Thymus (tissue), 11 donors: ENCODE results near the gene HAGHL. TPM values are rescaled to one million over a fixed set of nuclear protein-coding genes. Genes with fewer than 3 reads are reported as not detected.

Experiments
- DNase-seq, 9 donors: peaks; one replicate each; pipeline ENCODE4 v3.0.0-alpha.2; 2013; ENCODE audit warnings: low spot score in 9 of 9, low read depth in 6 of 9, missing footprints in 1 of 9
- H3K27ac ChIP-seq, 2 donors: one replicate each; pipeline ENCODE4 v1.5.1; 2013; ENCODE audit warnings: control low read depth in 1 of 2, low read depth in 1 of 2, low read length in 1 of 2, mild to moderate bottlenecking in 1 of 2, moderate library complexity in 1 of 2
- H3K27me3 ChIP-seq, 2 donors: one replicate each; pipeline ENCODE4 v1.5.1; 2013; ENCODE audit warnings: low read length in 1 of 2; ENCODE audit not compliant: control insufficient read depth in 2 of 2, insufficient read depth in 1 of 2
- H3K36me3 ChIP-seq, 2 donors: one replicate each; pipeline ENCODE4 v1.5.1; 2013; ENCODE audit warnings: low read length in 1 of 2, mild to moderate bottlenecking in 1 of 2, moderate library complexity in 1 of 2; ENCODE audit not compliant: control insufficient read depth in 2 of 2, insufficient read depth in 2 of 2
- H3K4me1 ChIP-seq, 2 donors: one replicate each; pipeline ENCODE4 v1.5.1; 2013; ENCODE audit warnings: low read length in 2 of 2; ENCODE audit not compliant: control insufficient read depth in 2 of 2, insufficient read depth in 2 of 2
- H3K4me3 ChIP-seq, 2 donors: one replicate each; pipeline ENCODE4 v1.5.1; 2013; ENCODE audit warnings: low read length in 2 of 2, control low read depth in 1 of 2, mild to moderate bottlenecking in 1 of 2
- H3K9me3 ChIP-seq, 2 donors: one replicate each; pipeline ENCODE4 v1.5.1; 2013; ENCODE audit warnings: low read length in 1 of 2, mild to moderate bottlenecking in 1 of 2; ENCODE audit not compliant: control insufficient read depth in 2 of 2, insufficient read depth in 1 of 2
- WGBS: extraction: QIAGEN DNeasy Blood & Tissue Kit; methylation state at CpG from one replicate; pipeline ENCODE4 v1.1.7; 2013; 5-methylcytosine and 5-hydroxymethylcytosine counted together
- polyA plus RNA-seq: library from polyadenylated mRNA; stranded (reverse); fragments of 200-250 nt; gene quantifications from one replicate; pipeline ENCODE4 v1.2.3, GENCODE V29; 2013
- total RNA-seq: library from RNA; stranded (reverse); fragments of 120-200 nt; gene quantifications from one replicate; pipeline ENCODE4 v1.2.4, GENCODE V29; 2013
- donor health status: healthy.

HAGHL gene
- total and polyA plus RNA-seq, 2 donors, result 15.7 to 50.6 TPM

- DNase-seq, result no peak
Measured at GRCh38 chr16:743794-744500, 17.0 kb downstream of the HAGHL start.

GRCh38 chr16:745739-746138 lies 18.8 kb downstream of the HAGHL start:
- DNase-seq, result no peak
- no peak overlapping the region for H3K27ac ChIP-seq
- H3K27me3 ChIP-seq, result peaks cover 0 to 12% of the 10 kb centered on the region in 2 donors
- H3K4me1 ChIP-seq, result peaks cover 4% of the 10 kb centered on the region in 2 donors
- H3K9me3 ChIP-seq, result no peaks in the 10 kb centered on the region
- 10% methylated on average over 14 of the region's 14 CpGs for WGBS
- no peak overlapping the region for H3K4me3 ChIP-seq
- no peaks in the 10 kb centered on the region for H3K36me3 ChIP-seq

More at GRCh38 chr16:743794-744500, 17.0 kb downstream of the HAGHL start:
- Histone ChIP-seq H3K36me3 (peaks cover 0 to 4% of the 10 kb centered on the region in 2 donors), H3K9me3 (no peaks in the 10 kb centered on the region), H3K27me3 (peaks cover 0 to 11% of the 10 kb centered on the region in 2 donors), H3K4me3 (no peak overlapping the region), H3K27ac (no peak overlapping the region), H3K4me1 (peaks cover 11 to 15% of the 10 kb centered on the region in 2 donors)
- WGBS, result 95% methylated on average over 21 of the region's 21 CpGs

GRCh38 chr16:746637-747036 lies 19.7 kb downstream of the HAGHL start:
- 91% methylated on average over 13 of the region's 13 CpGs for WGBS
- Histone ChIP-seq H3K9me3 (no peaks in the 10 kb centered on the region), H3K4me1 (no peaks in the 10 kb centered on the region), H3K36me3 (no peaks in the 10 kb centered on the region), H3K27me3 (peaks cover 0 to 21% of the 10 kb centered on the region in 2 donors), H3K27ac (no peak overlapping the region), H3K4me3 (no peak overlapping the region)
- DNase-seq, result no peak

GRCh38 chr16:747978-748746 lies 21.3 kb downstream of the HAGHL start:
- H3K27me3 ChIP-seq, result peaks cover 0 to 27% of the 10 kb centered on the region in 2 donors
- DNase-seq, result no peak
- H3K4me3 ChIP-seq, result no peak overlapping the region
- 96% methylated on average over 39 of the region's 39 CpGs for WGBS
- no peak overlapping the region for H3K27ac ChIP-seq
- H3K9me3 ChIP-seq, result no peaks in the 10 kb centered on the region
- H3K36me3 ChIP-seq, result no peaks in the 10 kb centered on the region
- H3K4me1 ChIP-seq, result no peaks in the 10 kb centered on the region

- WGBS, result 97% methylated on average over 6 of the region's 6 CpGs
- DNase-seq, result no peak
- Histone ChIP-seq H3K4me3 (no peak overlapping the region), H3K9me3 (no peaks in the 10 kb centered on the region), H3K36me3 (no peaks in the 10 kb centered on the region), H3K27me3 (peaks cover 0 to 29% of the 10 kb centered on the region in 2 donors), H3K4me1 (no peaks in the 10 kb centered on the region), H3K27ac (no peak overlapping the region)
Measured at GRCh38 chr16:749010-749409, 22.1 kb downstream of the HAGHL start.

- H3K36me3 ChIP-seq, result no peaks in the 10 kb centered on the region
- no peak overlapping the region for H3K27ac ChIP-seq
- no peak for DNase-seq
- whole genome bisulfite sequencing, result 92% methylated on average over 9 of the region's 9 CpGs
- no peak overlapping the region for H3K4me3 ChIP-seq
- no peaks in the 10 kb centered on the region for H3K9me3 ChIP-seq
- H3K4me1 ChIP-seq, result no peaks in the 10 kb centered on the region
- peaks cover 0 to 41% of the 10 kb centered on the region in 2 donors for H3K27me3 ChIP-seq
Measured at GRCh38 chr16:750485-750884, 23.6 kb downstream of the HAGHL start.

GRCh38 chr16:751152-752006 lies 24.5 kb downstream of the HAGHL start:
- H3K9me3 ChIP-seq, result no peaks in the 10 kb centered on the region
- H3K36me3 ChIP-seq, result no peaks in the 10 kb centered on the region
- DNase-seq, result no peak
- no peak overlapping the region for H3K27ac ChIP-seq
- H3K4me1 ChIP-seq, result no peaks in the 10 kb centered on the region
- no peak overlapping the region for H3K4me3 ChIP-seq
- H3K27me3 ChIP-seq, result peaks cover 0 to 38% of the 10 kb centered on the region in 2 donors
- WGBS, result 91% methylated on average over 39 of the region's 39 CpGs

- H3K4me1 ChIP-seq, result no peaks in the 10 kb centered on the region
- peaks cover 0 to 41% of the 10 kb centered on the region in 2 donors for H3K27me3 ChIP-seq
- H3K36me3 ChIP-seq, result no peaks in the 10 kb centered on the region
- no peak for DNase-seq
- 89% methylated on average over 10 of the region's 10 CpGs for WGBS
- H3K4me3 ChIP-seq, result no peak overlapping the region
- H3K27ac ChIP-seq, result no peak overlapping the region
- H3K9me3 ChIP-seq, result no peaks in the 10 kb centered on the region
Measured at GRCh38 chr16:752007-752312, 25.1 kb downstream of the HAGHL start.
